GM12878 (cell line): ENCODE results near the gene BRF1. TPM values are rescaled to one million over a fixed set of nuclear protein-coding genes. Genes with fewer than 3 reads are reported as not detected.
A peak's percentile ranks its signal among the peaks of the same experiment; 100 is the strongest.

Source experiments
- ASH2L ChIP-seq: fragments of 300-600, 200-600 bp; sonication (generic); IDR thresholded peaks from 2 replicates; pipeline ENCODE4 v1.6.1; 2017; ENCODE audit warnings: low read depth, mild to moderate bottlenecking, borderline replicate concordance
- CHD1 ChIP-seq: IDR thresholded peaks from 2 replicates; pipeline ENCODE4 v1.6.1; 2012; ENCODE audit warnings: low read depth, low read length, improper control_type of control experiment
- CREB1 ChIP-seq: IDR thresholded peaks from 2 replicates; pipeline ENCODE4 v1.6.1; 2012; ENCODE audit warnings: low read depth, mild to moderate bottlenecking, inconsistent platforms
- CTCF ChIP-seq, 3 experiments: IDR thresholded peaks in 2 of 3; conservative IDR thresholded peaks in 1 of 3; 2 replicates each; pipeline ENCODE4 v1.5.1; 2011; ENCODE audit warnings: low read depth in 3 of 3, low read length in 3 of 3, mild to moderate bottlenecking in 3 of 3, control low read depth in 2 of 3, moderate library complexity in 2 of 3, inconsistent platforms in 1 of 3, mixed read lengths in 1 of 3; ENCODE audit not compliant: control insufficient read depth in 2 of 3, insufficient read depth in 1 of 3; ENCODE audit errors: extremely low read depth in 1 of 3
- FOS ChIP-seq: IDR thresholded peaks from 3 replicates; pipeline ENCODE4 v1.6.1; 2011; ENCODE audit warnings: borderline replicate concordance; ENCODE audit not compliant: insufficient read length; ENCODE audit errors: extremely low read depth
- HCFC1 ChIP-seq: fragments of 150-350 bp; IDR thresholded peaks from 2 replicates; pipeline ENCODE4 v1.6.1; 2014; ENCODE audit warnings: low read length
- IKZF1 ChIP-seq: fragments of 450-650 bp; conservative IDR thresholded peaks from 2 replicates; pipeline ENCODE4 v1.6.1; 2017; ENCODE audit warnings: antibody characterized with exemption, mild to moderate bottlenecking
- MYB ChIP-seq: fragments of 150-350 bp; IDR thresholded peaks from 2 replicates; pipeline ENCODE4 v1.6.1; 2014; ENCODE audit warnings: mild to moderate bottlenecking, low read depth, low read length, borderline replicate concordance
- NRF1 ChIP-seq: conservative IDR thresholded peaks from 2 replicates; pipeline ENCODE4 v1.6.1; 2011; ENCODE audit warnings: mild to moderate bottlenecking, low read depth, low read length, improper control_type of control experiment
- PAX8 ChIP-seq: fragments of 450-650 bp; IDR thresholded peaks from 2 replicates; pipeline ENCODE4 v1.6.1; 2017; ENCODE audit warnings: mild to moderate bottlenecking, moderate library complexity
- POLR2AphosphoS2 ChIP-seq: IDR thresholded peaks from 2 replicates; pipeline ENCODE4 v1.6.1; 2011; ENCODE audit warnings: low read depth, mild to moderate bottlenecking, low read length, improper control_type of control experiment, moderate library complexity
- RAD21 ChIP-seq: IDR thresholded peaks from 2 replicates; pipeline ENCODE4 v1.6.1; 2011; ENCODE audit warnings: mild to moderate bottlenecking, low read depth, low read length, moderate library complexity; ENCODE audit not compliant: insufficient read depth
- RB1 ChIP-seq: fragments of 450-650 bp; formaldehyde crosslinking; IDR thresholded peaks from 2 replicates; pipeline ENCODE4 v1.6.1; 2017; ENCODE audit warnings: mild to moderate bottlenecking, borderline replicate concordance
- polyA plus RNA-seq, 11 experiments: library from polyadenylated mRNA; depleted of rRNA in 4 of 11; unstranded in 6 of 11; stranded (reverse) in 5 of 11; fragments of >200 nt; fragmentation: Nextera tagmentation in 4 of 11; fragmentation: Illumina TruSeq in 1 of 11; extraction: Ambion mirVana in 4 of 11; extraction: Trizol in 1 of 11; gene quantifications; 1 replicate in 1 of 11; 2 replicates in 10 of 11; pipeline versions ENCODE4 v1.2.1 to v1.2.3, GENCODE V29; 2011 to 2016; ENCODE audit warnings: inconsistent platforms in 2 of 11, missing spikeins in 2 of 11, low read depth in 1 of 11
- total RNA-seq, 4 experiments: library from RNA; depleted of rRNA in 3 of 4; stranded (reverse); fragments of >200 nt in 3 of 4; fragmentation: Illumina TruSeq in 1 of 4; extraction: Trizol in 1 of 4; gene quantifications; 2 replicates each; pipeline versions ENCODE4 v1.2.1 to v1.2.3, GENCODE V29; 2013 to 2021
- TF ChIP-seq, protein P1 (sequence below): IDR thresholded peaks from 2 replicates; pipeline ENCODE4 v1.6.1; 2011; ENCODE audit warnings: borderline replicate concordance, low read depth, mild to moderate bottlenecking, moderate library complexity, low read length; ENCODE audit not compliant: insufficient read depth, poor library complexity, severe bottlenecking

The BRF1 gene
- total and polyA plus RNA-seq, 10 of the 15 experiments (the other 5 are each of a cell fraction or from before 2014, with no cell fraction given): 0.21 to 33.5 (median 10.7) TPM

GRCh38 chr14:105203057-105203531, 97.7 kb downstream of the BRF1 start (continued):
- TF ChIP-seq RB1: peak; percentile 51; the same call in 1 of the 2 replicates
- no peak for TF ChIP-seq FOS
- no peak for TF ChIP-seq MYB
- TF ChIP-seq RAD21: peak; percentile 61
- no peak for TF ChIP-seq CREB1
- TF ChIP-seq ASH2L: no peak
- no peak for TF ChIP-seq NRF1
- TF ChIP-seq CTCF (IDR thresholded peaks at IDR 0.05 in 2 of 3, conservative IDR thresholded peaks at IDR 0.05 in 1 of 3; ENCODE audit: control insufficient read depth in 2 of 3, extremely low read depth in 1 of 3, insufficient read depth in 1 of 3, low read depth in 3 of 3, low read length in 3 of 3): peak; percentile 83 to 96 (median 87)
- TF ChIP-seq POLR2AphosphoS2: no peak
- TF ChIP-seq IKZF1: 0 out of 2 replicates have a peak, but pooled peaks have one; percentile 13
- TF ChIP-seq HCFC1: no peak
- TF ChIP-seq CHD1: no peak
- no peak for TF ChIP-seq PAX8
- TF ChIP-seq, protein P1, sequence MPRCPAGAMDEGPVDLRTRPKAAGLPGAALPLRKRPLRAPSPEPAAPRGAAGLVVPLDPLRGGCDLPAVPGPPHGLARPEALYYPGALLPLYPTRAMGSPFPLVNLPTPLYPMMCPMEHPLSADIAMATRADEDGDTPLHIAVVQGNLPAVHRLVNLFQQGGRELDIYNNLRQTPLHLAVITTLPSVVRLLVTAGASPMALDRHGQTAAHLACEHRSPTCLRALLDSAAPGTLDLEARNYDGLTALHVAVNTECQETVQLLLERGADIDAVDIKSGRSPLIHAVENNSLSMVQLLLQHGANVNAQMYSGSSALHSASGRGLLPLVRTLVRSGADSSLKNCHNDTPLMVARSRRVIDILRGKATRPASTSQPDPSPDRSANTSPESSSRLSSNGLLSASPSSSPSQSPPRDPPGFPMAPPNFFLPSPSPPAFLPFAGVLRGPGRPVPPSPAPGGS: no peak
